Liver (tissue), 9 donors: ENCODE data around the gene GOSR1. TPM values are rescaled to one million over a fixed set of nuclear protein-coding genes. Genes with fewer than 3 reads are reported as not detected.

ENCODE experiments used
- DNase-seq: peaks from one replicate; pipeline ENCODE4 v3.0.0-alpha.2; 2017; ENCODE audit warnings: low spot score
- H3K27ac ChIP-seq, 2 donors: one replicate each; pipeline ENCODE4 v1.7.0; 2013; ENCODE audit warnings: inconsistent platforms in 2 of 2, low read length in 2 of 2, control low read depth in 1 of 2, low read depth in 1 of 2, mild to moderate bottlenecking in 1 of 2
- H3K27me3 ChIP-seq, 4 donors: one replicate each; pipeline versions ENCODE4 v1.6.1 to v1.7.0; 2013; ENCODE audit warnings: low read length in 3 of 4, inconsistent platforms in 1 of 4, mild to moderate bottlenecking in 1 of 4, moderate library complexity in 1 of 4; ENCODE audit not compliant: control insufficient read depth in 4 of 4, insufficient read depth in 4 of 4
- H3K36me3 ChIP-seq, 4 donors: one replicate each; pipeline versions ENCODE4 v1.6.1 to v1.7.0; 2013; ENCODE audit warnings: low read length in 3 of 4, mild to moderate bottlenecking in 3 of 4, low read depth in 1 of 4, moderate library complexity in 1 of 4; ENCODE audit not compliant: control insufficient read depth in 4 of 4, insufficient read depth in 3 of 4
- H3K4me1 ChIP-seq, 4 donors: one replicate each; pipeline versions ENCODE4 v1.6.1 to v1.7.0; 2013; ENCODE audit warnings: low read length in 3 of 4, mild to moderate bottlenecking in 3 of 4, moderate library complexity in 1 of 4; ENCODE audit not compliant: control insufficient read depth in 4 of 4, insufficient read depth in 4 of 4
- H3K4me3 ChIP-seq, 3 donors: one replicate each; pipeline versions ENCODE4 v1.6.1 to v1.7.0; 2013; ENCODE audit warnings: low read length in 3 of 3, control low read depth in 1 of 3, low read depth in 1 of 3, mild to moderate bottlenecking in 1 of 3
- H3K9ac ChIP-seq, 2 donors: one replicate each; pipeline ENCODE4 v1.7.0; 2013; ENCODE audit warnings: low read length in 2 of 2, mild to moderate bottlenecking in 2 of 2, moderate library complexity in 2 of 2, control low read depth in 1 of 2, low read depth in 1 of 2
- H3K9me3 ChIP-seq, 4 donors: one replicate each; pipeline versions ENCODE4 v1.6.1 to v1.7.0; 2013; ENCODE audit warnings: low read length in 3 of 4; ENCODE audit not compliant: control insufficient read depth in 4 of 4
- ATF3 ChIP-seq: IDR thresholded peaks from 2 replicates; pipeline ENCODE4 v1.6.1; 2016; ENCODE audit warnings: antibody characterized with exemption
- CTCF ChIP-seq: fragments of 150-350 bp; IDR thresholded peaks from 2 replicates; pipeline ENCODE4 v1.5.1; 2017; ENCODE audit warnings: improper control_type of control experiment, low read depth, low read length; ENCODE audit not compliant: missing input control
- EGR1 ChIP-seq, 2 donors: IDR thresholded peaks; 2 replicates each; pipeline ENCODE4 v1.6.1; 2016 to 2018; ENCODE audit warnings: antibody characterized with exemption in 2 of 2, low read depth in 2 of 2
- FOXA1 ChIP-seq: IDR thresholded peaks from 2 replicates; pipeline ENCODE4 v1.6.1; 2016; ENCODE audit warnings: antibody characterized with exemption
- FOXA2 ChIP-seq: IDR thresholded peaks from 2 replicates; pipeline ENCODE4 v1.6.1; 2016; ENCODE audit warnings: antibody characterized with exemption
- GABPA ChIP-seq, 2 donors: IDR thresholded peaks in 1 of 2; conservative IDR thresholded peaks in 1 of 2; 2 replicates each; pipeline ENCODE4 v1.6.1; 2016; ENCODE audit warnings: antibody characterized with exemption in 2 of 2, mild to moderate bottlenecking in 1 of 2, moderate library complexity in 1 of 2
- HNF4A ChIP-seq, 2 donors: conservative IDR thresholded peaks; 2 replicates each; pipeline ENCODE4 v1.6.1; 2016; ENCODE audit warnings: antibody characterized with exemption in 2 of 2, mild to moderate bottlenecking in 2 of 2
- HNF4G ChIP-seq: IDR thresholded peaks from 2 replicates; pipeline ENCODE4 v1.6.1; 2016; ENCODE audit warnings: antibody characterized with exemption
- JUND ChIP-seq, 2 donors: IDR thresholded peaks; 2 replicates each; pipeline ENCODE4 v1.6.1; 2016; ENCODE audit warnings: antibody characterized with exemption in 2 of 2
- MAX ChIP-seq: IDR thresholded peaks from 2 replicates; pipeline ENCODE4 v1.6.1; 2016; ENCODE audit warnings: antibody characterized with exemption
- NR2F2 ChIP-seq: IDR thresholded peaks from 2 replicates; pipeline ENCODE4 v1.6.1; 2016; ENCODE audit warnings: antibody characterized with exemption
- REST ChIP-seq: IDR thresholded peaks from 2 replicates; pipeline ENCODE4 v1.6.1; 2016; ENCODE audit warnings: antibody characterized with exemption, mild to moderate bottlenecking
- RXRA ChIP-seq, 2 donors: IDR thresholded peaks; 2 replicates each; pipeline ENCODE4 v1.6.1; 2017 to 2018; ENCODE audit warnings: antibody characterized with exemption in 2 of 2, mild to moderate bottlenecking in 1 of 2
- SP1 ChIP-seq: IDR thresholded peaks from 2 replicates; pipeline ENCODE4 v1.6.1; 2018; ENCODE audit warnings: antibody characterized with exemption, mild to moderate bottlenecking
- TAF1 ChIP-seq: conservative IDR thresholded peaks from 2 replicates; pipeline ENCODE4 v1.6.1; 2016; ENCODE audit warnings: antibody characterized with exemption, mild to moderate bottlenecking
- YY1 ChIP-seq: IDR thresholded peaks from 2 replicates; pipeline ENCODE4 v1.6.1; 2016; ENCODE audit warnings: antibody characterized with exemption, mild to moderate bottlenecking
- WGBS: extraction: QIAGEN DNeasy Blood & Tissue Kit; methylation state at CpG from one replicate; pipeline ENCODE4 v1.1.7; 2013; 5-methylcytosine and 5-hydroxymethylcytosine counted together
- polyA plus RNA-seq, 2 donors: library from polyadenylated mRNA; stranded (reverse) in 1 of 2; unstranded in 1 of 2; fragments of 200-250 nt in 1 of 2; fragments of >200 nt in 1 of 2; fragmentation: Nextera tagmentation in 1 of 2; extraction: Ambion mirVana in 1 of 2; gene quantifications; one replicate each; pipeline versions ENCODE4 v1.2.1 to v1.2.3, GENCODE V29; 2013 to 2015
- total RNA-seq, 2 donors: library from RNA; depleted of rRNA; stranded (reverse); fragments of >200 nt; gene quantifications; one replicate each; pipeline ENCODE4 v1.2.3, GENCODE V29; 2014
- donor health status: healthy.
- donor health status: healthy.
- donor health status: healthy.
- donor health status: healthy.
- donor health status: healthy.

GOSR1 gene
- total and polyA plus RNA-seq, 4 donors, result 15.0 to 40.4 (median 26.3) TPM

- H3K27ac ChIP-seq, result no peak overlapping the region
- H3K9me3 ChIP-seq, result no peaks in the 10 kb centered on the region
- peaks cover 7 to 39% (median 24%) of the 10 kb centered on the region in 4 donors for H3K36me3 ChIP-seq
- no peak for DNase-seq
- H3K27me3 ChIP-seq, result no peaks in the 10 kb centered on the region
- WGBS, result 93% methylated on average over 1 of the region's 1 CpG
- no peaks in the 10 kb centered on the region for H3K4me1 ChIP-seq
- TF ChIP-seq FOXA2 (no peak), JUND (IDR thresholded peaks at IDR 0.05) (no peak), REST (no peak), FOXA1 (no peak), EGR1 (IDR thresholded peaks at IDR 0.05; ENCODE audit: low read depth in 2 of 2) (no peak), MAX (no peak), RXRA (IDR thresholded peaks at IDR 0.05) (no peak), YY1 (no peak), ATF3 (no peak), SP1 (no peak), CTCF (no peak)
- no peak overlapping the region for H3K9ac ChIP-seq
- no peak overlapping the region for H3K4me3 ChIP-seq
Measured at GRCh38 chr17:30506481-30506880, 29.3 kb downstream of the GOSR1 start.

- no peak for DNase-seq
- no peak overlapping the region for H3K4me3 ChIP-seq
- WGBS, result 100% methylated on average over 1 of the region's 1 CpG
- no peak for TF ChIP-seq MAX
- no peak for TF ChIP-seq HNF4A (conservative IDR thresholded peaks at IDR 0.05)
- TF ChIP-seq SP1, result no peak
- no peak for TF ChIP-seq HNF4G
- no peak for TF ChIP-seq FOXA2
- TF ChIP-seq JUND (IDR thresholded peaks at IDR 0.05), result no peak
- no peak for TF ChIP-seq FOXA1
- no peak for TF ChIP-seq GABPA (IDR thresholded peaks at IDR 0.05 in 1 of 2, conservative IDR thresholded peaks at IDR 0.05 in 1 of 2)
- no peak for TF ChIP-seq CTCF
- TF ChIP-seq NR2F2, result no peak
- TF ChIP-seq YY1, result no peak
- TF ChIP-seq TAF1, result no peak
- no peak for TF ChIP-seq REST
- H3K27me3 ChIP-seq, result no peaks in the 10 kb centered on the region
- no peak overlapping the region for H3K9ac ChIP-seq
- H3K36me3 ChIP-seq, result peaks cover 0 to 29% (median 15%) of the 10 kb centered on the region in 4 donors
- no peaks in the 10 kb centered on the region for H3K9me3 ChIP-seq
- H3K27ac ChIP-seq, result no peak overlapping the region
- no peaks in the 10 kb centered on the region for H3K4me1 ChIP-seq
Measured at GRCh38 chr17:30513346-30513745, 36.1 kb downstream of the GOSR1 start.
